Endothelial cell (in vitro differentiated cells): Measurements from ENCODE around the gene MIF4GD. TPM values are rescaled to one million over a fixed set of nuclear protein-coding genes. Genes with fewer than 3 reads are reported as not detected.
A peak's percentile ranks its signal among the peaks of the same experiment; 100 is the strongest.

Source experiments
- DNase-seq: peaks from one replicate; pipeline ENCODE4 v3.0.0; 2021; ENCODE audit warnings: low spot score
- H3K27ac Mint-ChIP-seq: one replicate; pipeline ENCODE4 v1.8.0; 2021; ENCODE audit warnings: mixed read lengths, inconsistent platforms; ENCODE audit not compliant: unreplicated experiment
- H3K27me3 Mint-ChIP-seq: one replicate; pipeline ENCODE4 v1.8.0; 2021; ENCODE audit warnings: mild to moderate bottlenecking, moderate library complexity, mixed read lengths, inconsistent platforms; ENCODE audit not compliant: unreplicated experiment
- H3K36me3 Mint-ChIP-seq: one replicate; pipeline ENCODE4 v1.8.0; 2021; ENCODE audit warnings: mild to moderate bottlenecking, low read depth, mixed read lengths, inconsistent platforms; ENCODE audit not compliant: unreplicated experiment
- H3K4me1 Mint-ChIP-seq: one replicate; pipeline ENCODE4 v1.8.0; 2021; ENCODE audit warnings: mild to moderate bottlenecking, mixed read lengths, inconsistent platforms; ENCODE audit not compliant: unreplicated experiment
- H3K4me3 Mint-ChIP-seq: one replicate; pipeline ENCODE4 v1.8.0; 2021; ENCODE audit warnings: mild to moderate bottlenecking, mixed read lengths, inconsistent platforms; ENCODE audit not compliant: unreplicated experiment
- H3K9me3 Mint-ChIP-seq: one replicate; pipeline ENCODE4 v1.8.0; 2021; ENCODE audit warnings: mixed read lengths, inconsistent platforms; ENCODE audit not compliant: unreplicated experiment
- total RNA-seq: library from RNA; stranded (reverse); fragmentation: NEBNext Ultra II Directional; extraction: Animal tissue kit (Norgen Biotek cat#: 25700); gene quantifications from one replicate; pipeline ENCODE4 v1.2.1, GENCODE V29; 2021; ENCODE audit not compliant: unreplicated experiment
- TF ChIP-seq, protein P1 (sequence below): fragments of 200-600 bp; sonication (generic); IDR thresholded peaks from one replicate; pipeline ENCODE4 v1.5.0; 2021; ENCODE audit warnings: antibody characterized with exemption; ENCODE audit not compliant: unreplicated experiment

The MIF4GD gene
- total RNA-seq, 1 donor from 2014 or later: 15.7 TPM

DNA sequence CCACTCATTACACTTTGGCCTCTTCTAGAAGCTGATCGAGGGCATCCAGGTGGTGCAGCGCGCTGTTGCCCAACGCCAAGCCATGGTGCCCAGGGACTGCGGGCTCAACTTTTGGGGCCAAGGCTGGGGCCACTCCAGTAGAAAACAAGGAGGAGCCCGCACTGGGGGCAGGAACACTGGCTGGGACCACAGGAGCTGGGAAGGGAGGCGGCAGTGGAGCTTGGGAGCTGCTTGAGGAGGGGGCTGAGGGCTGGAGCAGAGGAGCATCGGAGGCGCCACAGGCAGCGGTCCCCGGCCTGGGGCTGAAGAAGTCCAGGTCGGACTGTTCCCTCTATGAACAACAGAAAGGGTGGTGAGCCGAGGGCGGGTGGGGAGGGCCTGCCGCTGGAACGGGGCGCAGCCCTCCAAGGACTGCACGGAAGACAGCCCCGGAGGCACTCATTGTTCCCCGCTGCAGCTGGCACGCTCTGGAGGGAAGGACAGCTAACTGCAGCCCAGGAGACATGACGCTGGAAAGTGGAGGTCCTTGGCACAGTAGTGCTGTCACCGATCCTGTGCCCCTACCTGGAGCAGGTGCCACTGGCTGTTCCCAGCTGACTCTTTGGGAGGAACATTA lies 31.1 kb downstream of the MIF4GD start:
- Mint-ChIP-seq H3K36me3 (peaks cover 51% of the 10 kb centered on the region), H3K4me3 (no peak overlapping the region), H3K27ac (peak overlapping the region; percentile 72), H3K27me3 (peaks cover 7% of the 10 kb centered on the region), H3K9me3 (no peaks in the 10 kb centered on the region), H3K4me1 (peaks cover 11% of the 10 kb centered on the region)
- TF ChIP-seq, protein P1, sequence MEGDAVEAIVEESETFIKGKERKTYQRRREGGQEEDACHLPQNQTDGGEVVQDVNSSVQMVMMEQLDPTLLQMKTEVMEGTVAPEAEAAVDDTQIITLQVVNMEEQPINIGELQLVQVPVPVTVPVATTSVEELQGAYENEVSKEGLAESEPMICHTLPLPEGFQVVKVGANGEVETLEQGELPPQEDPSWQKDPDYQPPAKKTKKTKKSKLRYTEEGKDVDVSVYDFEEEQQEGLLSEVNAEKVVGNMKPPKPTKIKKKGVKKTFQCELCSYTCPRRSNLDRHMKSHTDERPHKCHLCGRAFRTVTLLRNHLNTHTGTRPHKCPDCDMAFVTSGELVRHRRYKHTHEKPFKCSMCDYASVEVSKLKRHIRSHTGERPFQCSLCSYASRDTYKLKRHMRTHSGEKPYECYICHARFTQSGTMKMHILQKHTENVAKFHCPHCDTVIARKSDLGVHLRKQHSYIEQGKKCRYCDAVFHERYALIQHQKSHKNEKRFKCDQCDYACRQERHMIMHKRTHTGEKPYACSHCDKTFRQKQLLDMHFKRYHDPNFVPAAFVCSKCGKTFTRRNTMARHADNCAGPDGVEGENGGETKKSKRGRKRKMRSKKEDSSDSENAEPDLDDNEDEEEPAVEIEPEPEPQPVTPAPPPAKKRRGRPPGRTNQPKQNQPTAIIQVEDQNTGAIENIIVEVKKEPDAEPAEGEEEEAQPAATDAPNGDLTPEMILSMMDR: no peak
- no peak for DNase-seq

DNA sequence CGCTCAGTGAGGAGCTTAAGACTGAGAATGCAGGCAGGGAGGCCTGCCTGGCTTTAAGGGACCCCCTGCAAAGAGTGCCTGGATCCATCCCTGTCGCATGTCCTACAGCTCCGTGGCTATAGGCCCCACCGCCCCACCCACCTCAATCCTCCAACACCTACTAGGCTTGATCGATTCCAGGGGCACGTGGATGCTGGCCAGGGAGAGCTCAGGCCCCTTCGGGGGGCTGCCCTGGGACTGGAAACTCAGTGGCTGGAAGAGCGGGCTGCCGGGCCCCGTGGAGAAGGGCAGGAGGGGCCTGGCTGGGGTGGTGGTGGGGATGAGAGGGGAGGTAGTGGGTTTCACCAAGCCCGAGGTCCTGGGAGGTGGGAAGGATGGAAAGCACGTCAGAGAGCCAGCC lies 31.8 kb downstream of the MIF4GD start:
- H3K4me1 Mint-ChIP-seq: peaks cover 11% of the 10 kb centered on the region
- H3K36me3 Mint-ChIP-seq: peaks cover 53% of the 10 kb centered on the region
- DNase-seq: no peak
- TF ChIP-seq, protein P1: no peak
- H3K9me3 Mint-ChIP-seq: no peaks in the 10 kb centered on the region
- H3K27ac Mint-ChIP-seq: no peak overlapping the region
- H3K4me3 Mint-ChIP-seq: no peak overlapping the region
- H3K27me3 Mint-ChIP-seq: peaks cover 9% of the 10 kb centered on the region

DNA sequence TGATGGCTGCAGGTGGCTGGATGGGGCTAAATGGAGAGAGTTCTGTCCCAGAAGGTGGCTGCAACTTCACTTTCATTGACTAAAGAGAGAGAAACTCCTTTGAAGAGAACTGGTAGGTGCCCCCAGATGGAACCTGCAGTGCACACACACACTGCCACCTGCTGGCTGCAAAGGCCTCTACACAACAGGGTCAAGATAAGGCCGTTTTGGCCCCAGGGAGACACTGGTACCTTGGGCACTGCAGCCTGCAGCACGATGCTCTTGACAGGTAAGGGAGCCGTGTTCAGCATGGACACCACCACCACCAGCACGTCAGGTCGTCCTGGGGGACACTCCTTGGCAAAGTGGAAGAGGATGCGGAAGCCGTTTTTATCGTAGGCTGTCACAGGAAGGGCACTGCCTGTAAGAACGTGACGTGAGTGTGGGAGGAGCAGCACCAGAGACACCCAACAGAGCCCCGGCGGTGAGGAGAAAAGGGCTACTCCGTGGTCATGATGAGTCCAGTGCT lies 32.3 kb downstream of the MIF4GD start:
- no peaks in the 10 kb centered on the region for H3K9me3 Mint-ChIP-seq
- H3K4me1 Mint-ChIP-seq: peaks cover 11% of the 10 kb centered on the region
- peak overlapping the region; percentile 23 for H3K27ac Mint-ChIP-seq
- DNase-seq: peak; percentile 70
- TF ChIP-seq, protein P1: peak; percentile 70
- peaks cover 9% of the 10 kb centered on the region for H3K27me3 Mint-ChIP-seq
- peak overlapping the region; percentile 56 for H3K4me3 Mint-ChIP-seq
- peaks cover 51% of the 10 kb centered on the region for H3K36me3 Mint-ChIP-seq

DNA sequence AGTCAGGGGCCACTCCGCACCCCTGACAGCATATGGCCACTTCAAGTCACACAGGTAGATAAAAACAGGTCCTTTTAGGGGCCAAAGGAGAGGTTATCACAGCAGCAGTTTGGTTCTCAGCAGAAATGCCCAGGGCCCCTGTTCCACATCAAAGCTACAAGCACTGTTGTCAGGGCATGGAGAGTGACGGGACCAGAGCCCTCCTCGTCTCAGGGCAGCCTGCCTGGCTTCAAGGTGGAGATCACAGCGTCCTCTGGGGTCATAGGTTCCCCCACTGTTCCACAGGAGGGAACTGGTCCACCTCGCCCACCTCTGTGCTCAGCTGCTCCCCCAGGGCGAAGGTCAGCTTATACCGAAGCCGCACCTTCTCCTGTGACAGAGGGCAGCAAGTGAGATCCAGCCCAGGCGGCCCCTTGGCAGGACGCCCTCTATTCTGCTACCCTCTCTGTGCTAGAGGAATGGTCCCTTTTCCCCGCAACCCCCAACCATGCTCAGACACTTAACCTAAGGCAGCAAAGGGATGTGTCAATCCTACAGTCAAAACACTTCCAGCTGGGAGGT lies 32.9 kb downstream of the MIF4GD start:
- H3K27me3 Mint-ChIP-seq: peaks cover 9% of the 10 kb centered on the region
- H3K9me3 Mint-ChIP-seq: no peaks in the 10 kb centered on the region
- no peak overlapping the region for H3K27ac Mint-ChIP-seq
- DNase-seq: no peak
- H3K4me3 Mint-ChIP-seq: peak overlapping the region; percentile 56
- TF ChIP-seq, protein P1: no peak
- H3K36me3 Mint-ChIP-seq: peaks cover 48% of the 10 kb centered on the region
- H3K4me1 Mint-ChIP-seq: peaks cover 11% of the 10 kb centered on the region
